Fibroblast of the aortic adventitia (primary cell): ENCODE results near the gene CHST9. TPM values are rescaled to one million over a fixed set of nuclear protein-coding genes. Genes with fewer than 3 reads are reported as not detected.

Source experiments
- DNase-seq: peaks from one replicate; pipeline ENCODE4 v3.0.0-alpha.2; 2010; ENCODE audit warnings: low read depth
- H3K4me3 ChIP-seq: 2 replicates; pipeline ENCODE4 v1.5.1; 2011; ENCODE audit warnings: low read depth, mild to moderate bottlenecking, control low read depth, low read length, moderate library complexity
- total RNA-seq: library from RNA; depleted of rRNA; stranded (reverse); fragments of >200 nt; gene quantifications from 2 replicates; pipeline ENCODE4 v1.2.3, GENCODE V29; 2012; ENCODE audit warnings: low replicate concordance
- TF ChIP-seq, protein P1 (sequence below): IDR thresholded peaks from 2 replicates; pipeline ENCODE4 v1.5.1; 2011; ENCODE audit warnings: mild to moderate bottlenecking, low read length, control low read depth, inconsistent platforms; ENCODE audit not compliant: insufficient read depth

Gene CHST9
- total RNA-seq, 1 donor: not detected

DNA sequence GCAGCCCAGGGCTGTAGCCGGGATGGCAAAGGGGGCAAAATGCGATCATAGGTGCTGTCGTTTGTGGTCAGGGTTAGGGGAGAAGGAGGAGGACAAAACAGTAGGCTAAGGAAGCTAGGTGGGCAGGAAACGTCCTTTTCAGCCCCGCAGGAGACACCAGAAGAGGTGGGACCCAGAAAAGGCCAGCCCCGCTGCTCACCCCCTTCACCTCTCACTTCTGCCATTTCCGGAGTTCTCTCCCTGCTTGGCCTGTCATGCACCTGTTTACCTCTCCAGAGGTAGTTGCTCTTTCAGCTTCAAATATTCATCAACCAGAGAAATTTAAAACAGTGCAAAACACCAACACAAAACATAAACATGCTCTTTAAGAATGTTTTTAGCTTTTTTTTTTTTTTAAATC is 320.4 kb downstream of the CHST9 start:
- no peak overlapping the region for H3K4me3 ChIP-seq
- TF ChIP-seq, protein P1, sequence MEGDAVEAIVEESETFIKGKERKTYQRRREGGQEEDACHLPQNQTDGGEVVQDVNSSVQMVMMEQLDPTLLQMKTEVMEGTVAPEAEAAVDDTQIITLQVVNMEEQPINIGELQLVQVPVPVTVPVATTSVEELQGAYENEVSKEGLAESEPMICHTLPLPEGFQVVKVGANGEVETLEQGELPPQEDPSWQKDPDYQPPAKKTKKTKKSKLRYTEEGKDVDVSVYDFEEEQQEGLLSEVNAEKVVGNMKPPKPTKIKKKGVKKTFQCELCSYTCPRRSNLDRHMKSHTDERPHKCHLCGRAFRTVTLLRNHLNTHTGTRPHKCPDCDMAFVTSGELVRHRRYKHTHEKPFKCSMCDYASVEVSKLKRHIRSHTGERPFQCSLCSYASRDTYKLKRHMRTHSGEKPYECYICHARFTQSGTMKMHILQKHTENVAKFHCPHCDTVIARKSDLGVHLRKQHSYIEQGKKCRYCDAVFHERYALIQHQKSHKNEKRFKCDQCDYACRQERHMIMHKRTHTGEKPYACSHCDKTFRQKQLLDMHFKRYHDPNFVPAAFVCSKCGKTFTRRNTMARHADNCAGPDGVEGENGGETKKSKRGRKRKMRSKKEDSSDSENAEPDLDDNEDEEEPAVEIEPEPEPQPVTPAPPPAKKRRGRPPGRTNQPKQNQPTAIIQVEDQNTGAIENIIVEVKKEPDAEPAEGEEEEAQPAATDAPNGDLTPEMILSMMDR: no peak
- DNase-seq: no peak

- DNase-seq: no peak
- no peak overlapping the region for H3K4me3 ChIP-seq
- TF ChIP-seq, protein P1: no peak
Observed at GRCh38 chr18:26863921-26864497, 321.1 kb downstream of the CHST9 start.

DNA sequence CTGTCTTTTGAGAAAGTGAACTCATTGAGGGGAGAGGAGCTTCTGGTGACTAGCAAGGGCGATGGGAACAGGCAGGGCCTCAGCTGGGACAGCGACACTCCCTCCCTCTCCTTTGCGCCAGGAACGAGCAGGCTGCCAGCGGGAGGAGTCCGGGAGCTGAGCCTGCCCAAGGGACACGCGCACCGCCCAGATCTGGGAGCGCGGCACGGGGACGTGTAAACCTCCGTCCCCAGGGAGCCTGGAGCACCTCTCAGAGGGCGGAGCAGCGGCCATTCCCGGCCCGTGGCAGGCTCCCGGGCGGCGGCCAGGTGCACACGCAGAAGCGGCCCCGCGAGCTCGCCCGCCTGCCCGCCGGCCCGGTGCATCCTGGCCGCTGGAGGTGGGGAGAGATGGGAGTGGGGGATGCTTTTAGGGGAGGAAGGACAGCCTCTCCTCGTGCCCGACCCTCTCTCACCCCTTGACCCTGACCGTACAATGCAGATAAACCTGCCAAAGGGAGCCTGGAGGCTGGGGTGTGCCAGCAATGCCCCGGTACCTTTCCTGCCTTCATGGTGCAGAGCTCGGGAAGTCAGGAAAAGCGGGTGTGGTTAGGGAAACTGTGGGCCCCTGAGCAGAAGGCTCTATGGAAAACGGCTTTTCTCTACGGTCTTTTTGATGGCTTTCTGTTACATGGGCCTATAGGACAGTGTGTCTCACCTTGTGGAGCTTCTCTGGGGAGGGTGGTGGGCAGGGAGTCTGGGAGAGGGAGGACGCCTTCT is 321.8 kb downstream of the CHST9 start:
- no peak for DNase-seq
- TF ChIP-seq, protein P1: no peak
- H3K4me3 ChIP-seq: no peak overlapping the region

DNA sequence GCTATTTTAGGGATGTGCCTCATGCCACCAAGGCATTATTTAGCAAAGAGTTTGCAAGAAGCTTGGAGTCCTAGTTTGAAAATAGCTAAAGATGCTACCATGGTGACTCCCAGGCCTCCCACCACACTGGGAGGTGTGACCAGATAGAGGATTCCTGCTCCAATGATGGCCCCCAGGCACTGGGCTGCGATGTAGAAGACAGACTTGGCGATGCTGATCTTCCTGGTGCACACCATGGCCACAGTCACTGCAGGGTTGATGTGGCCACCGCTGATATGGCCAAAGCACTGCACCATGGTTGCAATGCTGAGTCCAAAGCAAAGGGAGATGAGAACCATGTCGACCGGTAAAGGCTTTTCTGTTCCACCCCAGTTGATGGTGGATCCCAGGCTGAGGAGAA is 323.0 kb downstream of the CHST9 start:
- no peak for DNase-seq
- TF ChIP-seq, protein P1: no peak

More for the DNA sequence above, 323.0 kb downstream of the CHST9 start:
- no peak overlapping the region for H3K4me3 ChIP-seq
